Gastroesophageal sphincter (tissue), 3 donors: Measurements from ENCODE around the gene COL28A1.

Source experiments
- CTCF ChIP-seq, 4 experiments: fragments of 200-600 bp in 2 of 4; fragments of 450-650 bp in 2 of 4; sonication (generic) in 1 of 4; IDR thresholded peaks; one replicate each; pipeline ENCODE4 v1.5.1; 2017 to 2019; ENCODE audit warnings: antibody characterized with exemption in 4 of 4, mild to moderate bottlenecking in 2 of 4, moderate library complexity in 2 of 4
- EP300 ChIP-seq: sonication (generic); formaldehyde crosslinking; IDR thresholded peaks from one replicate; pipeline ENCODE4 v1.6.1; 2017; ENCODE audit warnings: antibody characterized with exemption, mild to moderate bottlenecking
- POLR2A ChIP-seq, 2 donors: fragments of 450-650 bp; IDR thresholded peaks; one replicate each; pipeline ENCODE4 v1.6.1; 2017; ENCODE audit warnings: antibody characterized with exemption in 2 of 2, mild to moderate bottlenecking in 2 of 2, moderate library complexity in 1 of 2

- TF ChIP-seq CTCF (IDR thresholded peaks at IDR 0.05): no peak
- TF ChIP-seq POLR2A (IDR thresholded peaks at IDR 0.05): no peak
- TF ChIP-seq EP300: no peak
Measured at GRCh38 chr7:7583731-7584130, 48.1 kb upstream of the COL28A1 start.
